ENCODE data around the gene MVB12B.

MVB12B gene

DNA sequence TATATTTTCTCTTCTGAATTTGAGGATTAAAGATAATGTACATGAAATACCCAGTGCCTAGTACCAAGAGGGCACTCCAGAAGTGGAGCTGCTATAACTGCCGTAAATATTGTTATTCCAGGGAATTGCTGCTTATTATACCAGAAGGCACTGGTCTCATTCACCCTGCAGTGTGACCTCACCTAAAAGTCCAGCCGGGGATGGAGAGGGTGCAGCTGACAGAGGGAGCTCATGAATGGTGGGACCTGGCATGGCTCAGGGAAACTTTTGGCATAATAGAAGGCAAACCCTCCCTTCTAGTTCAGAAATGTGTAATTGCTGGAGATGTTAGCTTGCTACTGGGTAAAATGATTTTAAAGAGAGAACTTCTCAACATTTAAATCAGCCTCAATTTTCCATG, 108.5 kb downstream of the MVB12B start:
- TF ChIP-seq, protein P1, sequence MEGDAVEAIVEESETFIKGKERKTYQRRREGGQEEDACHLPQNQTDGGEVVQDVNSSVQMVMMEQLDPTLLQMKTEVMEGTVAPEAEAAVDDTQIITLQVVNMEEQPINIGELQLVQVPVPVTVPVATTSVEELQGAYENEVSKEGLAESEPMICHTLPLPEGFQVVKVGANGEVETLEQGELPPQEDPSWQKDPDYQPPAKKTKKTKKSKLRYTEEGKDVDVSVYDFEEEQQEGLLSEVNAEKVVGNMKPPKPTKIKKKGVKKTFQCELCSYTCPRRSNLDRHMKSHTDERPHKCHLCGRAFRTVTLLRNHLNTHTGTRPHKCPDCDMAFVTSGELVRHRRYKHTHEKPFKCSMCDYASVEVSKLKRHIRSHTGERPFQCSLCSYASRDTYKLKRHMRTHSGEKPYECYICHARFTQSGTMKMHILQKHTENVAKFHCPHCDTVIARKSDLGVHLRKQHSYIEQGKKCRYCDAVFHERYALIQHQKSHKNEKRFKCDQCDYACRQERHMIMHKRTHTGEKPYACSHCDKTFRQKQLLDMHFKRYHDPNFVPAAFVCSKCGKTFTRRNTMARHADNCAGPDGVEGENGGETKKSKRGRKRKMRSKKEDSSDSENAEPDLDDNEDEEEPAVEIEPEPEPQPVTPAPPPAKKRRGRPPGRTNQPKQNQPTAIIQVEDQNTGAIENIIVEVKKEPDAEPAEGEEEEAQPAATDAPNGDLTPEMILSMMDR (IDR thresholded peaks at IDR 0.05; ENCODE audit: low read depth, low read length, missing control alignments): no peak
- no peak for DNase-seq
- H3K27me3 ChIP-seq (replicated peaks): no peaks in the 10 kb centered on the region
- in situ Hi-C loops (cut with HindIII; ENCODE audit: low pct_ligation_motif_present, low sequenced_read_pairs): no loop called here
- no peak overlapping the region for H3K27ac ChIP-seq
- H3K36me3 ChIP-seq (replicated peaks): no peaks in the 10 kb centered on the region
- H3K4me3 ChIP-seq (ENCODE audit: low read depth, low read length): no peak overlapping the region

DNA sequence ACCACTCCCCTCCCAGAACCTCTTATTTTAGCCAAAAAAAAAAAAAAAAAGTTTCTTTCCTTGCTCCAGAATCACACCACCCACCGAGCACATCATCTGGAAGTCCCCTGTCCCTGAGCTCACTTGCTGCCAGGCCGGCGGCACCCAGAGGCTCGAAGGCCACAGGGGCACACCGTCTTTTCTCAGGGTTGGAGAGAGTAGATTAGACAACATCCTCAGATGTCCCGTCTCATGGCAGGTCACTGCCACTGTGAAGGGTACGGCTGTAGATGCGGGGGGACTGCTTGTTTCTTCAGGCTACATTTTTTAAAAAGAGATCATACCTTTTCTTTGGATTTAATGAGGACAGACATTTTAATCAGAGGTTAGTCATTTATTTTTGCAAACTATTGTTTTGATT, 109.0 kb downstream of the MVB12B start:
- no peaks in the 10 kb centered on the region for H3K27me3 ChIP-seq (replicated peaks)
- TF ChIP-seq, protein P1 (IDR thresholded peaks at IDR 0.05; ENCODE audit: low read depth, low read length, missing control alignments): no peak
- no peak overlapping the region for H3K27ac ChIP-seq
- H3K4me3 ChIP-seq (ENCODE audit: low read depth, low read length): no peak overlapping the region
- no peak for DNase-seq
- H3K36me3 ChIP-seq (replicated peaks): no peaks in the 10 kb centered on the region
- in situ Hi-C loops (cut with HindIII; ENCODE audit: low pct_ligation_motif_present, low sequenced_read_pairs): no loop called here

DNA sequence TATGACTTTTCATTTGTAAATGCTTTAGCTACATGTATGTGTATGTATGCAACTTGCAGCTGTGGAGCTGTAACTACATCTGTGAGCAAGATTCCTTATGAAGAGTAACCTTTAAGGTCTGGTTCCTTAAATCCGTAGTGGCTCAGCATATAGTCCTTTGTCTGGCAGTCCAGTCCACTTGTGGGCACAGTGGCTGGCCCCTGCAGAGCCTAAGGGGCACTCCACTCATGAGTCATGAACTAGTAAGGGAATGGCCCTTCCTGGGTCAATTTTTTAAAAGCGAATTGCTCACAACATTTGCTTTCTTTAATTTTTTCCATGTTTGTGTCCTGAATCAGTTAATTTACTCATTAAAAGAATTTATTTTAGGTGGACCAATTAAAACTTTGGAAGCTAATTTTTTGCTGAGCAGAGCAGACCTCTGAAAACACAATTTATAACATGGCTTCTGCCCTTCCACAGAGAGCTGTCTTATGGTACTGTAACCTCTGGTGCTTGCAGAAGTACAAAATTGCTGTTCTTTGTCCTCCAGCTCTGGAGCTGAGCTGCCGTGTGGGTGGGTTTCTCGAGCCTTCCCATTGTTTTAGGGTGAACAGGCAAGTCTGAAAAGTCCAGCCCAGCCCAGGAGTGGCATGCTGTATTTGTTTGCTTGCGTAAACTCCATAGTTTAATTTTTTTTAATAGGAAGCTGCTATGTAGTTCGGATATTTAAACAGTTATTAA, 110.1 kb downstream of the MVB12B start:
- in situ Hi-C loops (cut with HindIII; ENCODE audit: low pct_ligation_motif_present, low sequenced_read_pairs): no loop called here
- DNase-seq: no peak
- Histone ChIP-seq H3K27me3 (replicated peaks) (no peaks in the 10 kb centered on the region), H3K4me3 (ENCODE audit: low read depth, low read length) (no peak overlapping the region), H3K27ac (no peak overlapping the region), H3K36me3 (replicated peaks) (no peaks in the 10 kb centered on the region)
- TF ChIP-seq, protein P1 (IDR thresholded peaks at IDR 0.05; ENCODE audit: low read depth, low read length, missing control alignments): no peak

DNA sequence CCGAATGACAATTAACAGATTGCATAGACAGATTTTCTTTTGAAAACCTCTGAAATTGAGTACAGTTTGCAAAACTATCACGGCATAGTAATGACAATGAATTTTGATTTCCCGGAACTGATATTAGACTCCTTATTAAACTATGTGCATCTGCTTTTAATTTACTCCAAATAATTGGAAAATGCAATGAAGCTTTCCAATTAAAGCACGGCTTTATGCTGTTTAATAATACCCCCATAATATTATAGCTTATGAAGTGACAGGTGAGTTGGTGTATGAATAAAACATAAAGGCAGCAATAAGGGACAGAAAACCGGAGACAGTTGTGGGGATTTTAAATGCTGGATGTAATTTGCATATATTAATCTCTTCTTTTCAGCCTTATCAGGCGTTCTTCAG, 110.6 kb downstream of the MVB12B start:
- no peaks in the 10 kb centered on the region for H3K27me3 ChIP-seq (replicated peaks)
- DNase-seq: no peak
- no peak overlapping the region for H3K27ac ChIP-seq
- H3K4me3 ChIP-seq (ENCODE audit: low read depth, low read length): no peak overlapping the region
- TF ChIP-seq, protein P1 (IDR thresholded peaks at IDR 0.05; ENCODE audit: low read depth, low read length, missing control alignments): no peak
- in situ Hi-C loops (cut with HindIII; ENCODE audit: low pct_ligation_motif_present, low sequenced_read_pairs): no loop called here
- no peaks in the 10 kb centered on the region for H3K36me3 ChIP-seq (replicated peaks)

DNA sequence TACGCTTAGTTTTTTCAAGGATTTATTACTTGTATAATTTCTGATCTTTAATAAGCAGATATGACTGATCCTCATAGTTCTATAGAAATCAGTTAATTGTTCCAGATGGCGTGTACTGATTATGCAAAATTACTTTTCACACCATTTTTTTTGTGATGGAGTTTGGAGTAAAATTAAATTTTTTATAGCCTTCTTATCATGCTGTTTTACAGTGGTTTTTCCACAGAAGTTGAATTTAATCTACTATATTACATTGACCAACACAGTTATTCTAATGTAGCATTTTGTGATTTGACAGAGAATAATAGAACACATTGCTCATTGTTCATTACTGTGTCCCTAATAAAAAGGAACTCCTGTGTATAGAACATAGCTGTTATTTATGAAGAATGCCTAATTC, 111.1 kb downstream of the MVB12B start:
- no peaks in the 10 kb centered on the region for H3K27me3 ChIP-seq (replicated peaks)
- no peak overlapping the region for H3K27ac ChIP-seq
- no peaks in the 10 kb centered on the region for H3K36me3 ChIP-seq (replicated peaks)
- TF ChIP-seq, protein P1 (IDR thresholded peaks at IDR 0.05; ENCODE audit: low read depth, low read length, missing control alignments): no peak
- DNase-seq: no peak
- in situ Hi-C loops (cut with HindIII; ENCODE audit: low pct_ligation_motif_present, low sequenced_read_pairs): no loop called here
- H3K4me3 ChIP-seq (ENCODE audit: low read depth, low read length): no peak overlapping the region
